Glomerular visceral epithelial cell (primary cell): Measurements from ENCODE around the gene SCN5A.

Source experiments
- DNase-seq: peaks from one replicate; pipeline ENCODE4 v3.0.0-alpha.2; 2016; ENCODE audit errors: extremely low spot score

SCN5A gene

GRCh38 chr3:38601956-38602550, 47.4 kb downstream of the SCN5A start:
- no peak for DNase-seq

- DNase-seq = no peak
These were observed 48.9 kb downstream of the SCN5A start for GRCh38 chr3:38600551-38600950.

- no peak for DNase-seq
These were observed 49.6 kb downstream of the SCN5A start for GRCh38 chr3:38599886-38600285.

GRCh38 chr3:38598791-38599190, 50.7 kb downstream of the SCN5A start:
- no peak for DNase-seq

- no peak for DNase-seq
These were observed 51.9 kb downstream of the SCN5A start for GRCh38 chr3:38597502-38598060.

GRCh38 chr3:38595393-38595792, 54.1 kb downstream of the SCN5A start:
- DNase-seq = no peak

- DNase-seq = no peak
These were observed 59.0 kb downstream of the SCN5A start for GRCh38 chr3:38590521-38590920.

- no peak for DNase-seq
These were observed 60.2 kb downstream of the SCN5A start for GRCh38 chr3:38588995-38589937.

- no peak for DNase-seq
These were observed 61.0 kb downstream of the SCN5A start for GRCh38 chr3:38588371-38588971.

GRCh38 chr3:38587548-38588131, 61.8 kb downstream of the SCN5A start:
- DNase-seq = no peak

GRCh38 chr3:38586546-38587520, 62.7 kb downstream of the SCN5A start:
- DNase-seq = no peak

GRCh38 chr3:38585791-38586420, 63.6 kb downstream of the SCN5A start:
- DNase-seq = no peak

- DNase-seq = no peak
These were observed 65.8 kb downstream of the SCN5A start for GRCh38 chr3:38583688-38584087.

- no peak for DNase-seq
These were observed 66.4 kb downstream of the SCN5A start for GRCh38 chr3:38582941-38583645.

GRCh38 chr3:38582316-38582715, 67.2 kb downstream of the SCN5A start:
- no peak for DNase-seq

- no peak for DNase-seq
These were observed 67.7 kb downstream of the SCN5A start for GRCh38 chr3:38581774-38582173.

GRCh38 chr3:38580450-38581382, 68.8 kb downstream of the SCN5A start:
- DNase-seq = no peak

- DNase-seq = no peak
These were observed 69.7 kb downstream of the SCN5A start for GRCh38 chr3:38579551-38580449.
